NCI-H2107 treated with DMSO at 0.1 percent for 48 hours (cell line): ENCODE measurements around the gene EXT2.

Source experiments
- DNase-seq: peaks from one replicate; lab custom pipeline; 2025; ENCODE audit not compliant: unreplicated experiment; lab: John Stamatoyannopoulos, UW

Gene EXT2

GRCh38 chr11:44235765-44236201 lies 140.3 kb downstream of the EXT2 start:
- no peak for DNase-seq

- no peak for DNase-seq
Measured at GRCh38 chr11:44236296-44236695, 140.8 kb downstream of the EXT2 start.

- DNase-seq, result no peak
Measured at GRCh38 chr11:44237156-44237555, 141.7 kb downstream of the EXT2 start.

- DNase-seq, result no peak
Measured at GRCh38 chr11:44241851-44242250, 146.4 kb downstream of the EXT2 start.

GRCh38 chr11:44243086-44243485 lies 147.6 kb downstream of the EXT2 start:
- DNase-seq, result no peak

- no peak for DNase-seq
Measured at GRCh38 chr11:44243595-44244343, 148.3 kb downstream of the EXT2 start.

GRCh38 chr11:44244639-44245310 lies 149.3 kb downstream of the EXT2 start:
- DNase-seq, result no peak

GRCh38 chr11:44246726-44247125 lies 151.2 kb downstream of the EXT2 start:
- DNase-seq, result no peak

- no peak for DNase-seq
Measured at GRCh38 chr11:44247508-44247907, 152.0 kb downstream of the EXT2 start.

- no peak for DNase-seq
Measured at GRCh38 chr11:44248109-44248508, 152.6 kb downstream of the EXT2 start.

- no peak for DNase-seq
Measured at GRCh38 chr11:44250421-44250820, 154.9 kb downstream of the EXT2 start.

- DNase-seq, result no peak
Measured at GRCh38 chr11:44252999-44253602, 157.6 kb downstream of the EXT2 start.

- no peak for DNase-seq
Measured at GRCh38 chr11:44255406-44256071, 160.1 kb downstream of the EXT2 start.

- DNase-seq, result no peak
Measured at GRCh38 chr11:44256673-44257291, 161.3 kb downstream of the EXT2 start.

- DNase-seq, result no peak
Measured at GRCh38 chr11:44257338-44258189, 162.1 kb downstream of the EXT2 start.

GRCh38 chr11:44258190-44258489 lies 162.7 kb downstream of the EXT2 start:
- DNase-seq, result no peak

- DNase-seq, result no peak
Measured at GRCh38 chr11:44258839-44259420, 163.5 kb downstream of the EXT2 start.

GRCh38 chr11:44260081-44260480 lies 164.6 kb downstream of the EXT2 start:
- no peak for DNase-seq

- no peak for DNase-seq
Measured at GRCh38 chr11:44261800-44262591, 166.5 kb downstream of the EXT2 start.
